Muscle of arm (tissue), 12 donors: ENCODE measurements around the gene TICRR. TPM values are rescaled to one million over a fixed set of nuclear protein-coding genes. Genes with fewer than 3 reads are reported as not detected.
A peak's percentile ranks its signal among the peaks of the same experiment; 100 is the strongest.
"Not testable (repeated sequence)": the region's sequence is repeated elsewhere in the genome, so short reads cannot be mapped to it uniquely, and the experiment has no call there.

Source experiments
- DNase-seq: peaks from one replicate; pipeline ENCODE4 v3.0.0-alpha.2; 2013
- polyA plus RNA-seq, 12 donors: library from polyadenylated mRNA; unstranded; fragments of 120-200 nt; gene quantifications; one replicate each; pipeline ENCODE4 v1.2.1, GENCODE V29; 2013; ENCODE audit not compliant: insufficient read length in 12 of 12

TICRR gene
- polyA plus RNA-seq, 12 donors, result 2.6 to 9.6 (median 4.9) TPM; not detected in 1

DNA sequence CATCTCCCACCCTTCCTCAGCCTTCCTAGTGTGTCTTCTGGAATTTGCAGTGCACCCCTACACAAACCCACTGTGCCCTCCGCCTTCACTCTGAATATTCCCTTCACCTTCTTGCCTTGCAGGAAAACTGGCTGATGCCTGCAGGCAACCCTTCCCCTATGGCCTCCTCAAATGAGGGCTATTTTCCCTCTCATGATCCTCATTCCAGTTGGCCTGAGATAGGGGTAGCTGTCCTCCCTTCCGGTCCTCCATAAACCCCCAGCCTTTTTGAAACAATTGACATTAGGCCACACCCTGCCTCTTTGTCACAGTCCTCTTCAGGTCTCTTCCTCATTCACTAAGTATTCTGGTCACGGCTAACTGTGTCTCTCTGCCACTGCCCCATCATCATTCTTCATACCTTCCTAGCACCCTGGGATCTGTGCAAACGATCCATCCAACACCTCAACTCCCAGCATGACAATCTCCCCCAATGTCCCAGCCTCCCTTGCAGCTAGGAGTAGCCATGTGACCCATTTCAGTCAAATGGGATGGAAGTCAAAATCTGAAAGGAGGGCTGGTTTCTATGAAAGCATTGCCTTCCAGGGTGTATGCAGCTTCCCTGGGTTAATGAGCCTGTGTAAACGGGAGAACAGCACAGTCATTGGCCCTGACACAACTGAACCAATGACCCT, 8.5 kb upstream of the TICRR start:
- no peak for DNase-seq

DNA sequence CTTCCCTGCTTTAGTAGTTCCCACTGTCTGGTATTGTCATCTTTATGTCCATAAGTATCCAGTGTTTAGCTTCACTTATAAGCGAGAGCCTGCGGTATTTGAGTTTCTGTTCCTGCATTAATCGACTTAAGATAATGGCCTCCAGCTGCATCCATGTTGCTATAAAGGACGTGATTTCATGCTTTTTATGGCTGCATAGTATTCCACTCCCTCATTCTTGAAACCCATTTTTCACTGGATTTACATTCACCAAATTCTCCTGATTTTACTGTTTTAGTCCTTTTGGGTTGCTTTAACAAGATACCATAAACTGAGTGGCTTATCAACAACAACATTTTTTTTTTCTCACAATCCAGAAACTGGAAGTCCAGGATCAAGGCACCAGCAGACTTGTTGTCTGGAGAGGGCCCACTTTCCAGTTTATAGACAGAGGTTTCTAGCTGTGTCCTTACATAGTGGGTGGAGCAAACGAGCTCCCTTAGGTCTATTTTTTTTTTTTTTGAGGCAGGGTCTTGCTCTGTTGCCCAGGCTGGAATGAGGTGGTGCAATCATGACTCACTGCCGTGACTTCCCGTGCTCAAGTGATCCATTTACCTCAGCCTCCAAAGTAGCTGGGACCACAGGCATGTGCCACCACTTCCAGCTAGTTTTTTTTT, 6.1 kb upstream of the TICRR start:
- no peak for DNase-seq

DNA sequence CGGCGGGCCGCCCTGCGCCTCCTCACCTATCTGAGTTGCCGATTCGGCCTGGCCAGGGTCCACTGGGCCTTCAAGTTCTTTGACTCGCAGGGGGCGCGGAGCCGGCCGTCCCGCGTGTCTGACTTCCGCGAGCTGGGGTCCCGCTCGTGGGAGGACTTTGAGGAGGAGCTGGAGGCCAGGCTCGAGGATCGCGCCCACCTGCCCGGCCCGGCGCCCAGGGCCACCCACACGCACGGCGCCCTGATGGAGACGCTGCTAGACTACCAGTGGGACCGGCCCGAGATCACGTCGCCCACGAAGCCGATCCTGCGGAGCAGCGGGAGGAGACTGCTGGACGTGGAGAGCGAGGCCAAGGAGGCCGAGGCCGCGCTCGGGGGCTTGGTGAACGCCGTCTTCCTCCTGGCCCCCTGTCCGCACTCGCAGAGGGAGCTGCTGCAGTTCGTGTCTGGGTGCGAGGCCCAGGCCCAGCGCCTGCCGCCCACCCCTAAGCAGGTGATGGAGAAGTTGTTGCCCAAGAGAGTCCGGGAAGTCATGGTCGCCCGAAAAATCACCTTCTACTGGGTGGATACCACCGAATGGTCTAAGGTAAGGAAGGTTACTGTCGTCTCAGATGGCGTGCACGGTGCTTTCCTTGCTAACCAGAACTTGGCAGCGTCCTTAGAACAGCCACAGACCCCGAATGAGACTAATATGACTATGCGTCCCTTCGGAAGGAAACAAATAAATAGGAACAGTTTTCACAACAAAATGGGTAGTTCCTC, 567 bp downstream of the TICRR start:
- peak; percentile 1 for DNase-seq

DNA sequence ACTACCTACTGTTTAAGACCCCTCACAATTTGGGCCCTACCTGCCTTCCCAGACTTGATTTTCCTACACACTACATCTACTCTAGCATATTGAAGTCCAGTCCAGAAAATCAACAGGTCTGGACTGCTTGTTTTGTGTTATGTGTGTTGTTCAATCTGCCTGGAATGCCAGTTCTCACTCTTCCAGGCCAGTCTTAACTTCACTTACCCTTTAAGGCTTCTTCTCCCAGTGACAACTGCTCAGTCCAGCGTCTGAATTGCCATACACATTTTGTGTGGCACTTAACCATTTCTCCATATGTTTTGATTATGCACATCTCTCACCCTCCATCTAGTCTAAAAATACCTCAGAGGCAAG, 1.1 kb downstream of the TICRR start:
- no peak for DNase-seq

DNA sequence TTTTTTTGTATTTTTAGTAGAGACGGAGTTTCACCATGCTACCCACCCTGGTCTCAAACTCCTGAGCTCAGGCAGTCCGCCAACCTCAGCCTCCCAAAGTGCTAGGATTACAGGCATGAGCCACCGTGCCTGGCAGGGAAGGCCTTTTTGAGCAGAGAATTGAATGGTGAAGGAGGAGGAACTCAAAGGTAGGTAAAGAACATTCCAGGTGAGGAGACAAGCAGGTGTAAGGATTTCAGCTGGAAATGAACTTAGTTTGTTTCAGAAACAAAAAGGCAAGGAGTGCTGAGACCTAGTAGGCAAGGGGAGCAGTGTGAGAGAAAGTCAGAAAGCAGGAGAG, 2.5 kb downstream of the TICRR start:
- no peak for DNase-seq

DNA sequence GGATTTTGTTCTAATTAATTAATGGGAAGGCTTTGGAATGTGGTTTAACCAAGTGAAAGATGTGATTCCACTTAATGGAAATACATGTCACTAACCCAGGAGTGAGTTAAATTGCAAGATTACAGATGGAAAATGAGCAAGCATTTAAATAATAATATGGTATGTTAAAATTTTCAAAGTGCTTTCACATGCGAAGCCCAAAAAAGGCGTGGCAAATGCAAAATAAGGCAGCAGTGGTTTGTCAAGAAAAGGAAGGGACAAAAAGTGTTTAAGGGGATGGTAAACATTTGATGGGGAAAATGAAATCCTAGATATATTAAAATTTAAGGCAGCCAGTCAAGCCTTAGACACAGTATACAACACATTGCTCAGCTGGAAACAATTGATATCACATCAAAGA, 2.9 kb downstream of the TICRR start:
- DNase-seq, result no peak

DNA sequence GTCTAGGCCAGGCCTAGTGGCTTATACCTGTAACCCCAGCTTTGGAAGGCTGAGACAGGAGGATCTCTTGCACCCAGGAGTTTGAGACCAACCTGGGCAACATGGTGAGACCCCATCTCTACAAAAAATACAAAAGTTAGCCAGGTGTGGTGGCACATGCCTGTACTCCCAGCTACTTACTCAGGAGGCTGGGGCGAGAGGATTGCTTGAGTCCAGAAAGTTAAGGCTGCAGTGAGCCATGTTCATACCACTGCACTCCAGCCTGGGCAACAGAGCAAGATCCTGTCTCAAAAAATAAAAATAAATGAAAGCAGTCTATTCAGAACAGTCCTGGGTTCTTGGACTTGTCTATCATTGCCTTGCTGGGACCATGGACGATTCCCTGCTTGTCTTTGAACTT, 5.5 kb downstream of the TICRR start:
- not testable (repeated sequence) for DNase-seq

DNA sequence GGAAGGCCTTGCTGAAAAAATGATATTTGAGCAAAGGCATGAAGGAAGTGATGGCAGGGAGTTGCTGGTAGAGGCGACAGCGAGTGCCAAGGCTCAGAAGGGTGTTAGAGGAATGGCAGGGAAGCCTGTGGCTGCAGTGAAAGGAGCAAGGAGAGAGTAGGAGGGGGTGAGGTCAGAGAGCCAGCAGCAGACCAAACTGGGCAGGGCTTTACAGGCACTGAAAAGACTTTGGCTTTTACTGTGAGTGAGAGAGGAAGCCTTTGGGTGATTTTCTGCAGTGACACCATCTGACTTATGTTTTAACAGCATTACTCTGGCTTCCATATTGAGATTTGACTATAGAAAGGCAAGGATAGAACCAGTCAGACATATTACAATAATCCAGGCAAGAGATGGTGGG, 11.4 kb downstream of the TICRR start:
- no peak for DNase-seq

DNA sequence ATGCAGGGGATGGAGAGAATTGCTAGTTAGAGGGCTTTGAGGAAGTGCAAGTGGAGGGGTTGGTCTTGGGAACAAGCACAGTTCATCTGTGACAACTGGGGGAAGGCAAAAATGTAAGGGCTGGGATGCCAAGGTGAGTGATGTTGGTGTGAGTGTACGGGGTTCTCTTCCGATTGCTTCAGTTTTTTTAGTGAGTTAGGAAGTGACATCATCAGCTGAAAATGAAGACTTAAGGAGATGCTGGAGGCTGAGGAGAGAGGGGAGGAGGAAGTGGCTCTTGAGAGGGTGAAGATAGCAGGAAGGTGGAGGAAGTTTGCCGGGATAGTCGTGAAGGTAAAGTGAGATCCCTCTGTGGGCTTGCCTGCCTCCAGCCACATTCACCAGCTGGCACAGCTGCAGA, 12.7 kb downstream of the TICRR start:
- DNase-seq, result no peak

DNA sequence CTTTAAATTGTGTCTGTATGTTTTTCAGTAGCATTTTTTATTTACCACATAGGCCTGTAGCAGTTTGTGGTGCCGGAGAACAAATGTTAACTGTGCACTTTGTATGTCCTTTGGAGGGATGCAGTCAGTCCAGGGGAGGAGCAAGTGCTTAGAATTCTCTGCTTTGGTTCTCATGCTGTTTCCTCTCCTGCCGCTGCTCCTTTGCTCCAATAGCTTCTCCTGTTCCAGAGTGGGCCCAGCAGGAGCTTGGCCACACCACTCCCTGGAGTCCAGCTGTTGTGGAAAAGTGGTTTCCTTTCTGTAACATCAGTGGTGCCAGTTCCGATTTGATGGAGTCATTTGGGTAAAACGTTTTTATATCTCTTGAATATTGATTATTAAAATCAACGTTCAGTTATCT, 16.6 kb downstream of the TICRR start:
- no peak for DNase-seq

DNA sequence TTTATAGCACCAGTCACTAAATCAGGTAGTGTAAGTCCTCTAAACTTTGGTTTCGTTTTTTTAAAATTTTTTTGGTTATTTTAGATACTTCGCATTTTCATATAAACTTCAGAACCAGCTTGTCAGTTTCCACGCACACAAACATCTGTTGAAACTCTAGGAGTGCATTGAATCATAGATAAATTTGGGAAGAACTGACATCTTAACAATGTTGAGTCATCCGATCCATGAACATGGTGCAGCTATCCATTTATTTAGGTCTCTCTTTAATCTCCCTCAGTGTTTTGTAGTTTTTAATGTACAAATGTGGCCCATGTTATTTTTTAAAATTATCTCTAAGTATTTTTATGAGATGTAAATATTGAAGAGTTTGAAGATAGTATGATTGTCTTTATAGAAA, 17.7 kb downstream of the TICRR start:
- no peak for DNase-seq

DNA sequence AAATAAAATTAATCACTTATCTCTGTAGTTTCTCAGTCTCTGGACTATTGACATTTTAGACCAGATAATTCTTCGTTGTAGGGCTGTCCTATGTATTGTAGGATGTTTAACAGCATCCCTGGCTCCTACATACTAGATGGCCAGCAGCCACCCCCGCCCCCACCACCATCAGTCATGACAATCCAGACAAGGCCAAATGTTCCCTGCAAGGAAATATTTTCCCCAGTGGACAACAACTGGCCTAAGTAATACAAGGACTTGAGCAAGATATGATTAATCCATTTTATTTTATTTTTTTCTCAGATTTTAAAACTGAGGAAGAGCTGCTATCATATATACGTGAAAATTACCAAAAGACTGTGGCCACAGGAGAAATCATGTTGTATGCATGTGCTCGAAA, 23.8 kb downstream of the TICRR start:
- no peak for DNase-seq

DNA sequence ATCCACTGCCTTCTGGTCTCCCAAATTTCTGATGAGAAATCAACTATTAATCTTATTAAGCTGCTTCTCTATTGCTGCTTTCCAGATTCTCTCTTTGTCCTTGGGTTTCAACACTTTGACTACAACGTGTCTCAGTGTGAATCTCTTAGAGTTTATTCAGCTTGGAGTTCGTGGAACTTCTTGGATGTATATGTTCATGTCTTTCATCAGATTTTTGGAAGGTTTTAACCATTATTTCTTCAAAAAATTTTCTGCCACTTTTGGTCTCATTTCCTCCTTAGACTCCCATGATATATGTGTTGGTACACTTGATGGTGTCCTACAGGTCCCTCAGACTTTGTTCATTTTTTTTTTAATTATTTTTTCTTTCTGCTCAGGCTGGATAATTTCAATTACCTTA, 36.0 kb downstream of the TICRR start:
- DNase-seq, result no peak

DNA sequence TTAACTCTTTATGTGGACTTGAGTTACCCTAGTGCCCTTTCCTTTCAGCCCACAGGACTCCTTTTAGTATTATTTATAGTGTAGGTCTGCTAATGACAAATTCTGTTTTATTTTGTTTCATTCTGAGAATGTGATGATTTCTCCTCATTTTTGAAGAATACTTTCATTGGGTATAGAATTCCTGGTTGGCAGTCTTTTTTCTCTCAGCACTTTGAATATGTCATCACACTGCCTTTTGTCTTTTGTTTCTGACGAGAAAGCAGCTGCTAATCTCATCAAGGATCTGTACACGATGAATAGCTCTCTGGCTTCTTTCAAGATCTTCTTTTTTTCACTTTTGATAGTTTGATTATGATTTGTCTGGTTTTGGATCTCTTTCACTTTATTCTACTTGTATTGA, 37.8 kb downstream of the TICRR start:
- DNase-seq, result no peak

DNA sequence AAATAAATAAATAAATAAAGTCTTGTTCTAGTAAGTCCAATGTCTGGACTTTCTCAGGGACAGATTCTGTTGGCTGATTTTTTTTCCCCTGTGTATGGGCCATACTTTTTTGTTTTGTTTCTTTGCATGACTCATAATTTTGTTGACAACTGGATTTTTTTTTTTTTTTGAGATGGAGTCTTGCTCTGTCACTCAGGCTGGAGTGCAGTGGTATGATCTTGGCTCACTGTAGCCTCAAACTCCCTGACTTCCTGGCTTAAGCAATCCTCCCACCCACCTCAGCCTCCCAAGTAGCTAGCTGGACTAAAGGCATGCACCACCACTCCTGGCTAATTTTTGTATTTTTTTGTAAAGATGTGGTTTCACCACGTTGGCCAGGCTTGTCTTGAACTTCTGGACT, 38.9 kb downstream of the TICRR start:
- DNase-seq, result no peak

DNA sequence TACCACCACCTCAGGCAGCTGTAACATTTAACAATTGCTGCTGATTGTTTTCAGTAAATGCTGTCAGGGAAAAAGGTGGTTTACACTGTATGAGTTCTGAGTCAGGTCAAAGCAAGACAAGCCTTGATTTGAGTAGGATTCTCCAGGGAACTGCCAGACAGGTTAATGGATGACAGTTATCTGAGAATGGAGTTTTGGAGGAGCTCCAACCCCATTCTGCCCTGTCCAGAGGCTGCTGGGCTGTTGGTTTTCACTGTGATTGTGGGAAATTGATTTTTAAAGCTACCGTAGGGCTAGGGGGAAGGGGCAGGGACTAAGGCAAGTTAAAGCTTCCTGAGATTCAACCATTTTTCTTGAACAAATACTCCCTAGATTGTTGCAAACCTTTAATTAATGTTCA, 39.9 kb downstream of the TICRR start:
- no peak for DNase-seq

DNA sequence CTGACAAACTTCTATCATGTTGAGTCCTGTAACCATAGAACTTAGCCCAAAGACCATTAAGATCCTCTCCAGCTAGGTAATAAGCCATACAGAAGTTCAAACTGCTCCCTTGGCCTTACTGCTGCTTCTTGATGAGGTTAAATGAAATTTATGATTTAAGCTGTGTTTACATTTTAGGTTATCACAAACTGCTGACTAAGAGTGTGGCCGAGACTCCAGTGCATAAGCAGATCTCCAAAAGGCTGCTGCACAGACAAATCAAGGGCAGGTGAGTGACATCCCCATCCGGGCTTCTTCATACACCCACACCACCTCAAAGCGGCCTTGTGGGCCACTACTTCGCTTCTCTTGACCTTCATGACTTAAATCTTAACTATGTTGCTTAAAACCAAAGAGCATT, 41.0 kb downstream of the TICRR start:
- no peak for DNase-seq

DNA sequence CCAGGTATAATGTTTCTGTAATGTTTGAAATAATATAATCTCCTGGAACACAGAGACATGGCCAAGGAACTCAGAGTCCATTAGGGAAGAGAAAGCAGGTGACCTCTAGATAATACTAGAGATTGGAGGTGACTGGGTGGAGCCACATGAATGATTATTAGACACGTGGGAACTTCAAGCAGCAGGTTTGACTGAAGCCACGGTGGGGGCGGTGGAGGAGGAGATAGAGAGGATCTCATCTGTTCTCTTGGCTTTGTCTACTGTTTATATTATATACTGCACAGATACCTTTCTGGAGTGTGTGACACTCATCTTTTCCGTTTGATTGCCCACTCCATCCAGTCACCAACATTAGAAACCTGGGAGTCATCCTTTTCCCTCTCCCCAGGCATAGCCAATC, 46.3 kb downstream of the TICRR start:
- DNase-seq, result no peak

DNA sequence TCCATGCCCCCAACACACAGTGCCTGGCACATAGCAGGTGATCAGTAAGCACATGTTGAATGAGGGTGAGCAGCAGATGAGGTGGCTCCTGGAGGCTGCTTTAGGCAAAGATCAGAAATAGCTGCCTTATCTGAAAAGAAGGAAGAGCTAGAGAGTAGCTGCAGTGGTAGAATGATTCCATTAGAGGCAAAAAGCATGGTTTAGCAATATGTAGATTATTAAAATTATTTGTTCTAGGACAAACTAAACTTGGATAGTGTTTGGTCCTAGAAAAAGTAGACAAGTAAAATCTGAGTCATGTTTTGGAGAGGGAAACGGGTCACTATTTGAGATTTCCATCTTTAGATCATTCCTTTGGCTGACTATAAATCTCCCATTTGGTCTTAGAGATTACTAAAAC, 47.9 kb downstream of the TICRR start:
- no peak for DNase-seq

DNA sequence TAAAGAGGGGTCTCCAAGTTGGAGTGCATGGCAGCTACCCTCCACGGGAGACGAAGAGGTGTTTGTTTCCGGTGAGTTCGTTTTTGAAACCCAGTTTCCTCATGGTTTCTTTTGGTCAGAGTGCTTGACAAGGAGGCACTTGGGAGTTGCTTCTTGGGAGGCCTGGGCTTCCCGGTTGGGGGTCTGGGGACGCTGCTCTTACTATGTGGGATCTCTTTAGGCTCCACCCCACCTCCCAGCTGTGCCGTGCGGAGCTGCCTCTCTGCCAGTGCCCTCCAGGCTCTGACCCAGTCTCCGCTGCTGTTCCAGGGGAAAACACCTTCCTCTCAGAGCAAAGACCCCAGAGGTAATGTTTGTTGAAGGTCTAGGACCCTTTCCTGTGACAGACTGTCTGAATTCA, 50.4 kb downstream of the TICRR start:
- no peak for DNase-seq

DNA sequence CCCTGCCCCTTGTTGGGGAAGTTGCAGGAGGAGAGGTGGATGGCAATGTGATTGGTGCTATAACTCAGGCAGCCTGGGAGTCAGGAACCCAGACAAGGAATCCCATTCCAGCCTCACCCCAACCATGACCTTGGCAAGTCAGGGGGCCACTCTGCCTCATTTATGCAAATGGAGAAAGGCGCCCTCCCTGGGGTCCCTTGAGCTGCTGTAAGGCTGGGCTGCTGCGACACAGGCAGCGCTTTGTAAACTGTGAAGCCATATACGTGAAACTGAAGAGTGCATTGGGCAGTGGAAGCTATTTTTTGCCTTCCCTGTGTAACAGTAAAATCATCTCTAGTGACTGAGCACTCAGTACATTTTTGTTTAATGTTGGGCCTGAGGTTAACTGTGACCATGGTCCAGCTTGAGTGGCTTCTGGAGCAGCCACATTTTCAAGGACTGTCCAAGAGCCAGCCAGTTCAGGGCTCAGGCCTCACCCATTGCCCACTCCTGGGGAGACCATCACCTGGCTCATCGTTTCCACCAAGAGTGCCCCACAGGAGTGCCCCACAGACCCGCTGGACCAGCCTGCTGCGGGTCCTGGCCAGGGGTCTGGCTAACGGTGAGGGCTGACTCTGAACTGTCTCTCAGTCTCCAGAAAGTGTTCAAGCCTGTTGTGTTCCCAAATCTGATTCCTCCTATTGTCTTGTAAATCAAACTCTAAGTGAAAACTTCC, 52.1 kb downstream of the TICRR start:
- DNase-seq, result no peak

DNA sequence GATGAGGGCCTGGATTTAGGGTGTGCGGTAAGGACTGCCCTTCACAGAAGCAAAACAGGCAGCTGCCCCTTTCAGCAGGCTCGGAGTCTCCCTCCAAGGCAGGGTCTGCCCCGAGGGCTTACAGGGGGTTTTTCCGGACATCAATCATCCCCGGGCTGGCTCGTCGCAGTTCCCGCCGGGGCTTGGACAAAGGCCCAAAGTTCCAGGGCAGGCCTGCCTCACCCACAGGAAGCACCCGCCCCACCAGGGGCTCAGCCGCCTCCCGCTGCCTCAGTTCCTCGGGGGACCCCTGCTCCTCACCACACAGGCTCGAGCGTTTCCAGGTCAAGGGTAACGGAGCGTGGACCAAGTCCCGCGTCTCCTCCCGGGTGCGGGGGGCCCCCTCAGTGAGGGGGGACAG, 53.0 kb downstream of the TICRR start:
- DNase-seq, result no peak
